ENCODE results near the gene MYF5.

Gene MYF5

DNA sequence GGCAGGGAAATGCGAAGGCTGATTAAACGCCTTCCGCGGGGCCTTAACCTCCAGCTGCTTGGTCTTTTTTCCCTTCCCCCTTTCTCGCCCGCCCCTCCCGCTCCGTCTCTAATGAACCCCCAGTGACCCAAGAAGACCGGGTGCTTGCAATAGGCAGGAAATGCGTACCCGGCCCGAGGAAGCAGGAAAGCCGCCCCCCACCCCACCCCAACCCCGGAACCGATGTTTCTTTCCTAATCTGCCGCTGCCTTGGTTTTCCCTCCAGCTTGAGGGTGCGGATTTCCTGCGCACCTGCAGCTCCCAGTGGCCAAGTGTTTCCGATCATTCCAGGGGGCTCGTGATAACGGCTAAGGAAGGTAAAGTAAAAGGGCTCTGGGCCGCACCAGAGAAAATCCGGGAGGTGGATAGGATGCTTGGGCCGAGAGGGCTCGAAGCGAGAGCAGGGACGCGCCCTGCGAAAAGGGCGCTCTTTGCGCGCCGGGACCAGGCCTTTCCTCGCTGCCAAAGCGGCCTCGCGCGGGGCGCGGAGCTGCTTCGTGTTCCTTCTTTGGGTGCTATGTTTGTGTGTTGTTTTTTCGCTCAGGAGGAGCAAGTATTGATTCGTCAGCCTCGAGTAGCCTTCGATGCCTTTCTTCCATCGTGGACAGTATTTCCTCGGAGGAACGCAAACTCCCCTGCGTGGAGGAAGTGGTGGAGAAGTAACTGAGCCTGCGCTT, 8.3 kb upstream of the MYF5 start:
- DNase-seq: no peak

- no peak for DNase-seq
Measured at GRCh38 chr12:80708975-80709328, 7.8 kb upstream of the MYF5 start.

DNA sequence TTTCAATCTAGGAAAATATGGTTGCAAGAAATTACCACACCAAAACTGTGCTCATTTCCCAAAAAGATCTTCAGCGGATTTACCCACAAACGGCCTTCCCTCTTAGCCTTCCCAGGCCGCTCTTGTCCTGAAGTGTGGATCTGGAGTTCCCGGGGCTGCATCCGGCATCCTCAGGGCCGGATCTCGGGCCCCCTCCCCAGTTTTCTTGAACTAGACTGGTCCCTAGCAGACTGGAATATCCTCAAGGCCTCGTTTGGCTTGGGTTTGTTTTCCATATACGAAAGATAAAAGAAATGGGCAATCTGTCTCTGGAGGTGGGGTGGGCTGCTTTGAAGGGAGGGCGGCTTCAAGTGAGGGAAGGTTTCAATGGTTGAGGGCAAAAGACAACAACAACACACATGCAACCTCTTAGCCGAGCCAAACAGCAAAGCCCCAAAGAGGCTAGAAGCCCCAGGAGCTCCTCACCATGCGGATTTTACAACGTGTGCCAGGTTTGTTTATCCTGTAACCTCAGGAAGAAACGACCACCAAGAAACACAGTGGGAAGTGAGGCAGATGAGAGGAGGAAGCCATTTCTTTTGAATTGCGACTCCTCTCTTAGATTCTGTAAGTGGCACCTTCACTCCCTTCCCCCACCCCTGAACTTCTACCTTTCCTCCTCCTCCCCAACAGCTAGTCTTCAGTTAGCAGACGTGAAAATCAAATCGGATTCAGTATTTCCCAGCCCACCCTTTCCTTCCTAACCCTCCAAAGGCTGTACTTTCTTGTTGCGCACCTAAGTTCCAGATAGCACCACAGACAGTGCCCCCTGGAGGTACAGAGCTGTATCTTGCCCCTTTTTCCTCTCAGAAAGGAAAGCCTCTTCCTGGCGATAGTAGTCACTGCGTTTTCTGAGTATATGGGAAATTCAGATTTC, 6.6 kb upstream of the MYF5 start:
- no peak for DNase-seq

DNA sequence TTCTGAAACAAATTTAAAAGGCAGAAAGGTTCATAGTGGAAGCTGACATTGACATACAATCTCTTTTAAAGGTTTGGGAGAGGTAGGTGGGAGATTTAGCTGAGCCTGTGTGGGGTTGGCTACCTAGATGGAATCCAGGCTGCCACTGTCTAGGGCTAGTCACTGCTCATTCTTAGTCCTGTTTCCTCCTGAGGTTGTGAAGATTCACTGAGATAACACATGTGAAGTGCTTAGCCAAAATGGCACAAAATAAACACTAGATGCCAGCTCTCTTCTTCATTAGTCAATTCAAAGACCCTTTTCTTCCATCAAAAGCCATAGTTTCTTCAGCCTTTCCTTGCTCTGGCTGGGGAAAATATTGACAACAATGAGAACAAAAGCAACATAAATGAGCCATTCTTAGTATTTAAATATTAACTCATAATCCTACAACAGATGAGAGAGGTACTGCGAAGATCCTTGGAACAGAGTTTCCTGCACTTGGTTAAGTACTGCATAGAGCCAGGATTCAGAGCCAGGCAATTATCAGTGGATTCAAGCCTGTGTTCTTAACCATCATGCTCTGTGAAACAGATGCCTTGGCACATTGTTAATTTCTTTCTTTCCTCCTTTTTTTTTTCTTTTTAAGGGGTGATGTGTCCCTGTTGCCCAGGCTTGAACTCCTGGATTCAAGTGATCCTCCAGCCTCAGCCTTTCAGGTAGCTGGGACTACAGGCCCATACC, 5.8 kb upstream of the MYF5 start:
- no peak for DNase-seq

GRCh38 chr12:80711866-80712265, 4.8 kb upstream of the MYF5 start:
- no peak for DNase-seq

DNA sequence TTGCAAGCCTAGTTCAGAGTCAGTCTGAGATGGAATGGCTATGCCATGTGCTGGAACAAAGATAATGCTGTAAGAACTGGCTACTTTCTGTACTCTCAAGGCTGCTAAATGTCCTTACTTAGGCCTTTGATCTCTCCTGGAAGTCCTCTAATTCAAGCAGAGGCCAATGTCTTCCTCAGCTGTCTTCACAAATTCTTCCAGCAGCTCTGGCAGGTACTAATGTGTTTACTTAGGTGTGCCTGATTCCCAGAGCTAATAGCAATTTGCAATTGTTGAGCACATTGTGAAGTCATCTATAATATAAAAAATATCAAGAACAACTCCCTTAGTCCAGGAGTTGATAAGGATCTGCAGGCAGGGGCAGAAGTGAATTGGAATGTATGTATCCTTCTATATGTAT, 3.8 kb upstream of the MYF5 start:
- no peak for DNase-seq

DNA sequence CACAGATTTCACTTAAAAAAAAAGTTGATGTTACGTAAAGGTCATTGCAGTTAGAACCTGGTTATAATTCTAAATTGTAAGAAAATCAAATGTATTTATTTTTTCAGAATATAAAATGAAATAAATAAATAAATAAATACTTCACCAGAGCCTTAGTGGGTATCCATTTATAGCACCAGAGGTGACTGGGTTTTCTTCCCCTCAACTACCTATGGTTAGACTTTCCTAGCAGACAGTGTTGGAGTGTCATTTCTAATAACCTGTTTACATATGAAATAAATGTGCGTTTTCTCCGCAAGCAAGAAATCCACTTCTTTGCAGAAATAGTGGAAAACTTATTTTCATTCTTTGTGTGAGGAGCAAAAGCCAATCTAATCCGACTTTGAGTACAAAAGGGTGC, 3.3 kb upstream of the MYF5 start:
- no peak for DNase-seq

GRCh38 chr12:80714055-80714454, 2.7 kb upstream of the MYF5 start:
- DNase-seq: no peak

DNA sequence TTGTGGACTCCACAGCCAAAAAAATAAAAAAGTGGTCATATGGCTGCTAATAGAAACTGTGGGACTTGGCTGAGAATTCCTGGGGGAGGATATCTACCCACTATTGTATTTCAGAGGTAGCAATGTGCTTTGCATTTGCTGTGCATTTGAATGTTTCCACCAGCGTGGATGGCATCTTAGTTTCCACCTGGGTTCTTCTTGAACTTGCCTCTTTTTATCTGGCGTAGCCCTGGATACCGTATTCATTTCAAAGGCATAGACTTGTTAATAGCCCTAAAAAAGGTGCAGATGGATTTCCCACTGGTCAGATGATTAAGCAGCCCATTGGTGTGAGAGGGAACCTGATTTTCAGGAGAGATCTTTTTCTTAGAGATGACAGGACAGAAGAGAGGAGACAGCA, 1.9 kb upstream of the MYF5 start:
- no peak for DNase-seq

- DNase-seq: no peak
Measured at GRCh38 chr12:80715713-80716249, 931 bp upstream of the MYF5 start.

- DNase-seq: no peak
Measured at GRCh38 chr12:80717856-80718255, 1.1 kb downstream of the MYF5 start.

DNA sequence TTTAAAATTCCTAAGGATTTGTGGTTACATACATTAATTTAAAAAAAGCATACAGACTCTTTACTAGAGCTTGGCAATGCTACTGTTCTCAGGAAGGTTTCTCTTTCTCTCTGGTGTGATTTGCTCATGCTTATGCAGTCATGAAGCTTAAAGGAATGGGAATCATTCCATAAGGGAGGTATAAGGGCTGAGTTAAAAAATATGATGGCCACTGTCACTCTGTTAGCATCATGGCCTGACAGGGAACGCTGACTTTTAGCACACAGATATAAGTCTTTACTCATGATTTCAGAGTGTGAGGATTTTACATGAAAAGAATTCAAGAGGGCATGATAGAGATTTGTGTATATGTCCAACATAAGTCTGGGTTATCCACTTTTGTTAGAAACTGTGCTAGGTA, 3.8 kb downstream of the MYF5 start:
- DNase-seq: no peak

GRCh38 chr12:80721326-80721725, 4.6 kb downstream of the MYF5 start:
- no peak for DNase-seq

GRCh38 chr12:80745851-80746505, 29.3 kb downstream of the MYF5 start:
- DNase-seq: no peak

DNA sequence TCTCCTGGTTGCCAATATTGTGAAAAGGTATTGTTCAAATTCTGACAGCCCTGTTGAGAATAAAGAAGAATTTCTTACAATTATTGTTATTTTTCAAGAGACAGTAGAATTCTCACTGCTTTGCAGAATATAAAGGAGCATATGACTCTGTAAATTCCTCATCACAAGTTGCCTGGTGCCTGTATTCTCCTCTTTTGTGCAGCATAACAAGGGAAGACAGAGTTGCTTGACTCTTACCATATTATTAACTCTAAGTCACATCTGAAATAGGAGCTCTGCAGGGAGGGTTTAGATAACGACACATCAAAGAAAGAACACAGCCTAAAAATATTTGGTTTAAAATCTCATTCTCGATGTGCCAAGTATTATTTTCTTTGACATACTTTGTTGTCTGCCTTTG, 31.1 kb downstream of the MYF5 start:
- DNase-seq: no peak

DNA sequence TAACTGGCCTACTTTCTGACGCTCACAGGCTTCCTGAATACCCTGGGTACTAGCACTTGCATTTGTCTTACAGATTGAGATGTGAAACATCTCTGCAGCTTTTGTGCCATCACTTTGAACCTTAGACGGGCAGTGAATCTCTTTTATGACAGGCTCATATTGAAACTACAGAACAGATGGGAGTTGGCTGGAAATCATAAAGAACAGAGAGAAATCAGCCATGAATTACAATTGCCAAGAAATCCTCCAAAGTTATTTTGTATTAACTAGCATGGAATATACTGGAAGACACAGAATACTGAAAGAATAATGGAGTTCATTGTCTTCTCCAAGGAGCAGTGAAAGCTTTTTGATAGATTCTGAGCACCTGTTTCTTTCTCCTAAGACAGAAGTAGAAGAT, 32.7 kb downstream of the MYF5 start:
- DNase-seq: no peak

- DNase-seq: no peak
Measured at GRCh38 chr12:80752464-80752863, 35.8 kb downstream of the MYF5 start.

DNA sequence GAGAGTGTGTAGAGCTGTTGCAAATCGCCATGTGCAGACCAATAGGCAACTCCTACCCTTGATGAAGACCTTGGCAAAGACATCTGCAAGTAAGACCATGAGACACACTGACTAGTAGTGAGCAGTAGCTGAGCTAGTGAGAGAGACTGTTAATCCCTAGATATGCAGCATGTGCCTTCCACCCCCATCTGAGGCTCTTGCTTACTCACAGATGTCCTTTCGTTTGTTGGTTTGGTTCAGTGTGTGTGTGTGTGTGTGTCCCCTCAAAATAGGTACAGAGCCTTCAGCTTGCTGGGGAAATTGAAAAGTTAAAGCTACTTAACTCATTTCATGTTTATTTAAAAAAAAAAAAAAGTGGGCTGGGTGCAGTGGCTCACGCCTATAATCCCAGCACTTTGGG, 37.6 kb downstream of the MYF5 start:
- no peak for DNase-seq

DNA sequence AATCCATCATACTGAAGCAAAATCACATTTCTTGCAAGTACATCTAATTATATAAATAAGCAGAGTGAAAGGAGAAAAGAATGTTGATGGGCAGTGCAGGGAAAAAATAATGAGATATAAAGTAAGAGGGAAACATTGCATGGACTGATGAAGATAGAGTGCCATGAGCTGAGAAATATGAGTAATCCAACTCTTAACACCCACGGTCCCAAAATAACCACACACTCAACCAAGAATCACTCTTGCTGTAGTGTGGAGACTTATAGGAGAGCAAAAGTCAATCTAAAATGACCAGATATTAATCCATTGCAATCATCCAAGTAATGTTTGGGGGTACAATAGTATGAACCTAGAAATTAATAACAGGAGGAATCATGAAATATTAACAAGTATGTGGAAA, 40.2 kb downstream of the MYF5 start:
- no peak for DNase-seq

DNA sequence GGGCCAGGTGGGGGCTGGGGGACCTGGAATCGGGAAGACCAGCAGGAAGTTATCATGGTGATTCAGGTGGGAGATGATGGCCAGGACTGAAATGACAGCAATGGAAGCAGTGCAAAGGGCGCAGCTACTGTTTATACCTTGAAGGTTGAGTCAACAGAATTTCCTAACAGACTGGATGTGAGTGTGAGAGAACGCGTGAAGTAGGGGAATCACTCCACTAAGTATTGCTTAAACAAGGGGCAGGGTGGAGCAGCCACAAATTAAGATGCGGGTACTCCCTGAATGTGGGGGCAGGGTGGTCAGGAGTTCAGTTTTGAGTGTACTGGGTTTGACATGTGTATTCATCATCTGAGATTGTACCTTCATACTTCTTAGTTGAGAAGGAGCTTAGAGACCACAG, 45.1 kb downstream of the MYF5 start:
- DNase-seq: no peak

GRCh38 chr12:80763874-80764273, 47.2 kb downstream of the MYF5 start:
- DNase-seq: no peak

DNA sequence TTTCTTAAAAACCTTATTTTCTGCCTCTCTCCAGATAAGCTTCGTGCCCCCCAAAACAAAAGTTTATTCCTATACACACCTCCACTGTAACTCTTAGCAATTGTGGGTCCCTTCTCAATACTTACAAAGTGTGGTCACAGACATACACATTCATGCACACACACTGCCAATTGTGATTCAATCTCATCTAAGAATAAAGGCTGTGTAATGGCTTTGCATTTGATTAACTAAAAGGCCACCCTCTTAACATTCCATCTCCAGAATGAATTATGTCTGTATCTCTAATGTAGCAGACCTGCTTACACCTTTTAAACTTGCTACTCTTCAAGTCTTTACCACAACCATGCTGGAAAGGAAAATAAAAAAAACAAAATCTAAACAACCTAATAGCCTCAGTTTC, 49.5 kb downstream of the MYF5 start:
- DNase-seq: no peak

- no peak for DNase-seq
Measured at GRCh38 chr12:80766897-80767296, 50.2 kb downstream of the MYF5 start.

All from NCI-H1436 treated with DMSO at 0.1 percent for 48 hours (cell line).